SK-N-SH (cell line): ENCODE measurements around the gene PKNOX2. TPM values are rescaled to one million over a fixed set of nuclear protein-coding genes. Genes with fewer than 3 reads are reported as not detected.

Experiments
- CTCF ChIA-PET: fragments of 300-600, 350-600 bp; formaldehyde crosslinking; extraction: SDS; loops from one replicate; lab custom pipeline; 2021; lab: Yijun Ruan, JAX
- POLR2A ChIA-PET: fragments of 350-600 bp; sonication (Branson Sonifier 250); formaldehyde crosslinking; extraction: SDS; loops from one replicate; lab custom pipeline; 2020; ENCODE audit warnings: antibody characterized with exemption, inconsistent platforms; lab: Yijun Ruan, JAX
- DNase-seq: peaks from one replicate; pipeline ENCODE4 v3.0.0; 2012
- H2AFZ ChIP-seq: fragments of 200-600 bp; sonication (generic); 2 replicates; pipeline ENCODE4 v1.8.1; 2016; ENCODE audit warnings: antibody characterized with exemption, mild to moderate bottlenecking, low read depth
- H3F3A ChIP-seq: fragments of 200-600 bp; sonication (generic); replicated peaks from 2 replicates; pipeline ENCODE3; 2016; ENCODE audit warnings: antibody characterized with exemption, mild to moderate bottlenecking; ENCODE audit not compliant: insufficient read depth
- H3K27ac ChIP-seq, 2 experiments: fragments of 200-500 bp in 1 of 2; fragments of 200-600 bp in 1 of 2; sonication (Bioruptor generic) in 1 of 2; sonication (generic), shearing (Covaris generic) in 1 of 2; 2 replicates each; pipeline versions ENCODE4 v1.5.1 to v1.6.1; 2014 to 2016; ENCODE audit warnings: low read depth in 2 of 2, inconsistent platforms in 1 of 2, low read length in 1 of 2, mild to moderate bottlenecking in 1 of 2, mixed read lengths in 1 of 2
- H3K27me3 ChIP-seq: fragments of 200-600 bp; sonication (generic), shearing (Covaris generic); 2 replicates; pipeline ENCODE4 v1.6.1; 2016; ENCODE audit warnings: mixed run types; ENCODE audit not compliant: insufficient read depth
- H3K36me3 ChIP-seq, 2 experiments: fragments of 200-500 bp in 1 of 2; fragments of 200-600 bp in 1 of 2; sonication (Bioruptor generic) in 1 of 2; sonication (generic) in 1 of 2; replicated peaks in 1 of 2; 2 replicates each; pipeline versions ENCODE3 to v1.5.1; 2014 to 2016; ENCODE audit warnings: low read length in 1 of 2, mild to moderate bottlenecking in 1 of 2; ENCODE audit not compliant: insufficient read depth in 2 of 2, control insufficient read depth in 1 of 2
- H3K4me1 ChIP-seq, 2 experiments: fragments of 200-500 bp in 1 of 2; fragments of 200-600 bp in 1 of 2; sonication (Bioruptor generic) in 1 of 2; sonication (generic), shearing (Covaris generic) in 1 of 2; 2 replicates each; pipeline versions ENCODE4 v1.5.1 to v1.6.1; 2014 to 2016; ENCODE audit warnings: low read depth in 1 of 2, low read length in 1 of 2, mixed run types in 1 of 2; ENCODE audit not compliant: insufficient read depth in 2 of 2, control insufficient read depth in 1 of 2
- H3K4me2 ChIP-seq: fragments of 200-600 bp; sonication (generic), shearing (Covaris generic); 2 replicates; pipeline ENCODE4 v1.6.1; 2017; ENCODE audit warnings: mixed run types
- H3K4me3 ChIP-seq, 2 experiments: fragments of 200-500 bp in 1 of 2; fragments of 200-600 bp in 1 of 2; sonication (Bioruptor generic) in 1 of 2; sonication (generic), shearing (Covaris generic) in 1 of 2; 2 replicates each; pipeline versions ENCODE4 v1.5.1 to v1.8.1; 2014 to 2016; ENCODE audit warnings: low read depth in 2 of 2, inconsistent platforms in 1 of 2, low read length in 1 of 2, mild to moderate bottlenecking in 1 of 2, mixed read lengths in 1 of 2, moderate library complexity in 1 of 2
- H3K79me2 ChIP-seq: fragments of 200-600 bp; sonication (generic); 2 replicates; pipeline ENCODE4 v1.8.1; 2017; ENCODE audit warnings: mild to moderate bottlenecking; ENCODE audit not compliant: insufficient read depth
- H3K9ac ChIP-seq: fragments of 200-600 bp; sonication (generic); 2 replicates; pipeline ENCODE4 v1.6.1; 2017; ENCODE audit warnings: mixed run types
- H3K9me2 ChIP-seq: fragments of 200-600 bp; sonication (generic); 2 replicates; pipeline ENCODE4 v1.6.1; 2017; ENCODE audit warnings: mixed run types
- H3K9me3 ChIP-seq: fragments of 200-600 bp; sonication (generic); 2 replicates; pipeline ENCODE4 v1.6.1; 2017; ENCODE audit warnings: mixed run types, mild to moderate bottlenecking, moderate library complexity
- H4K20me1 ChIP-seq: fragments of 200-600 bp; sonication (generic); 2 replicates; pipeline ENCODE4 v1.6.1; 2017; ENCODE audit warnings: mild to moderate bottlenecking, mixed run types; ENCODE audit not compliant: insufficient read depth
- ELF1 ChIP-seq: IDR thresholded peaks from 2 replicates; pipeline ENCODE4 v1.4.0; 2012
- EP300 ChIP-seq, 2 experiments: IDR thresholded peaks; 2 replicates each; pipeline versions ENCODE4 v1.4.0 to v1.6.1; 2012; ENCODE audit warnings: borderline replicate concordance in 1 of 2, low read depth in 1 of 2, low read length in 1 of 2
- EZH2phosphoT487 ChIP-seq: fragments of 200-600 bp; sonication (generic); IDR thresholded peaks from 2 replicates; pipeline ENCODE4 v1.6.1; 2017; ENCODE audit warnings: low read depth, mixed run types, mild to moderate bottlenecking, antibody characterized with exemption, moderate library complexity, borderline replicate concordance
- FOSL2 ChIP-seq: IDR thresholded peaks from 2 replicates; pipeline ENCODE4 v1.4.0; 2012; ENCODE audit warnings: low read depth, mild to moderate bottlenecking, moderate library complexity, borderline replicate concordance
- FOXJ3 ChIP-seq: sonication (generic); formaldehyde crosslinking; IDR thresholded peaks from 2 replicates; pipeline ENCODE4 v1.5.1; 2020; ENCODE audit warnings: mild to moderate bottlenecking, missing genetic modification reagents
- FOXM1 ChIP-seq: IDR thresholded peaks from 2 replicates; pipeline ENCODE4 v1.4.0; 2012; ENCODE audit warnings: low read depth, mild to moderate bottlenecking
- GATA2 ChIP-seq: sonication (generic); formaldehyde crosslinking; IDR thresholded peaks from 2 replicates; pipeline ENCODE4 v1.5.0; 2020; ENCODE audit warnings: mild to moderate bottlenecking, missing genetic modification reagents
- NFIC ChIP-seq: IDR thresholded peaks from 2 replicates; pipeline ENCODE4 v1.4.0; 2012; ENCODE audit warnings: borderline replicate concordance
- NRF1 ChIP-seq: IDR thresholded peaks from 2 replicates; pipeline ENCODE4 v1.6.1; 2012; ENCODE audit warnings: low read depth, mild to moderate bottlenecking, low read length
- TEAD4 ChIP-seq: IDR thresholded peaks from 2 replicates; pipeline ENCODE4 v1.4.0; 2012; ENCODE audit warnings: mild to moderate bottlenecking, borderline replicate concordance; ENCODE audit not compliant: insufficient read depth
- USF2 ChIP-seq: fragments of 150-350 bp; IDR thresholded peaks from 2 replicates; pipeline ENCODE4 v1.6.1; 2017; ENCODE audit warnings: antibody characterized with exemption, low read length, low read depth, borderline replicate concordance
- YY1 ChIP-seq: IDR thresholded peaks from 2 replicates; pipeline ENCODE4 v1.4.0; 2012; ENCODE audit warnings: low read depth, mild to moderate bottlenecking
- WGBS: methylation state at CpG from one replicate; pipeline ENCODE4 v1.1.6; 2017; ENCODE audit warnings: low lambda C conversion rate; 5-methylcytosine and 5-hydroxymethylcytosine counted together
- polyA plus RNA-seq, 3 experiments: library from polyadenylated mRNA; depleted of rRNA; stranded (reverse); fragments of >200 nt; gene quantifications; 2 replicates each; pipeline ENCODE4 v1.2.3, GENCODE V29; 2012
- TF ChIP-seq, protein P1 (sequence below): IDR thresholded peaks from 2 replicates; pipeline ENCODE4; 2012
- TF ChIP-seq, protein P2 (sequence below): fragments of 200-600 bp; sonication (generic); IDR thresholded peaks from 2 replicates; pipeline ENCODE4 v1.6.1; 2017; ENCODE audit warnings: antibody characterized with exemption, mild to moderate bottlenecking, moderate library complexity
- TF ChIP-seq, protein P3 (sequence below): IDR thresholded peaks from 2 replicates; pipeline ENCODE4 v1.6.1; 2012; ENCODE audit warnings: mild to moderate bottlenecking, low read depth, low read length, moderate library complexity

Gene PKNOX2
- polyA plus RNA-seq, 1 of the 3 experiments (the other 2 are of a cell fraction) = 0.02 TPM

- CTCF ChIA-PET = interaction anchor here (0.7 to 2.0 kb wide), 4 partner anchors 15 to 270 kb away, joined by 3 to 7 read pairs (median 4); no protein-coding TSS in a partner anchor
- Histone ChIP-seq H3K27ac (no peak overlapping the region), H3K9me2 (no peaks in the 10 kb centered on the region), H3K4me1 (peaks cover 0 to 3% of the 10 kb centered on the region in 2 experiments; a peak in 1 of 4 replicates), H3K36me3 (no peaks in the 10 kb centered on the region), H3K27me3 (peaks cover 12% of the 10 kb centered on the region; the same call in 1 of the 2 replicates), H3K9ac (no peak overlapping the region), H4K20me1 (no peaks in the 10 kb centered on the region), H2AFZ (no peak overlapping the region), H3F3A (no peaks in the 10 kb centered on the region), H3K4me2 (no peak overlapping the region), H3K79me2 (no peaks in the 10 kb centered on the region), H3K9me3 (no peaks in the 10 kb centered on the region), H3K4me3 (no peak overlapping the region)
- WGBS = 55% methylated on average over 7 of the region's 7 CpGs
- DNase-seq = no peak
- TF ChIP-seq, protein P1, sequence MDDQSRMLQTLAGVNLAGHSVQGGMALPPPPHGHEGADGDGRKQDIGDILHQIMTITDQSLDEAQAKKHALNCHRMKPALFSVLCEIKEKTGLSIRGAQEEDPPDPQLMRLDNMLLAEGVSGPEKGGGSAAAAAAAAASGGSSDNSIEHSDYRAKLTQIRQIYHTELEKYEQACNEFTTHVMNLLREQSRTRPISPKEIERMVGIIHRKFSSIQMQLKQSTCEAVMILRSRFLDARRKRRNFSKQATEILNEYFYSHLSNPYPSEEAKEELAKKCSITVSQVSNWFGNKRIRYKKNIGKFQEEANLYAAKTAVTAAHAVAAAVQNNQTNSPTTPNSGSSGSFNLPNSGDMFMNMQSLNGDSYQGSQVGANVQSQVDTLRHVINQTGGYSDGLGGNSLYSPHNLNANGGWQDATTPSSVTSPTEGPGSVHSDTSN = no peak
- TF ChIP-seq, protein P2, sequence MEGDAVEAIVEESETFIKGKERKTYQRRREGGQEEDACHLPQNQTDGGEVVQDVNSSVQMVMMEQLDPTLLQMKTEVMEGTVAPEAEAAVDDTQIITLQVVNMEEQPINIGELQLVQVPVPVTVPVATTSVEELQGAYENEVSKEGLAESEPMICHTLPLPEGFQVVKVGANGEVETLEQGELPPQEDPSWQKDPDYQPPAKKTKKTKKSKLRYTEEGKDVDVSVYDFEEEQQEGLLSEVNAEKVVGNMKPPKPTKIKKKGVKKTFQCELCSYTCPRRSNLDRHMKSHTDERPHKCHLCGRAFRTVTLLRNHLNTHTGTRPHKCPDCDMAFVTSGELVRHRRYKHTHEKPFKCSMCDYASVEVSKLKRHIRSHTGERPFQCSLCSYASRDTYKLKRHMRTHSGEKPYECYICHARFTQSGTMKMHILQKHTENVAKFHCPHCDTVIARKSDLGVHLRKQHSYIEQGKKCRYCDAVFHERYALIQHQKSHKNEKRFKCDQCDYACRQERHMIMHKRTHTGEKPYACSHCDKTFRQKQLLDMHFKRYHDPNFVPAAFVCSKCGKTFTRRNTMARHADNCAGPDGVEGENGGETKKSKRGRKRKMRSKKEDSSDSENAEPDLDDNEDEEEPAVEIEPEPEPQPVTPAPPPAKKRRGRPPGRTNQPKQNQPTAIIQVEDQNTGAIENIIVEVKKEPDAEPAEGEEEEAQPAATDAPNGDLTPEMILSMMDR = no peak
- no peak for TF ChIP-seq FOXJ3 (CRISPR knock-in tag)
- TF ChIP-seq, protein P3, sequence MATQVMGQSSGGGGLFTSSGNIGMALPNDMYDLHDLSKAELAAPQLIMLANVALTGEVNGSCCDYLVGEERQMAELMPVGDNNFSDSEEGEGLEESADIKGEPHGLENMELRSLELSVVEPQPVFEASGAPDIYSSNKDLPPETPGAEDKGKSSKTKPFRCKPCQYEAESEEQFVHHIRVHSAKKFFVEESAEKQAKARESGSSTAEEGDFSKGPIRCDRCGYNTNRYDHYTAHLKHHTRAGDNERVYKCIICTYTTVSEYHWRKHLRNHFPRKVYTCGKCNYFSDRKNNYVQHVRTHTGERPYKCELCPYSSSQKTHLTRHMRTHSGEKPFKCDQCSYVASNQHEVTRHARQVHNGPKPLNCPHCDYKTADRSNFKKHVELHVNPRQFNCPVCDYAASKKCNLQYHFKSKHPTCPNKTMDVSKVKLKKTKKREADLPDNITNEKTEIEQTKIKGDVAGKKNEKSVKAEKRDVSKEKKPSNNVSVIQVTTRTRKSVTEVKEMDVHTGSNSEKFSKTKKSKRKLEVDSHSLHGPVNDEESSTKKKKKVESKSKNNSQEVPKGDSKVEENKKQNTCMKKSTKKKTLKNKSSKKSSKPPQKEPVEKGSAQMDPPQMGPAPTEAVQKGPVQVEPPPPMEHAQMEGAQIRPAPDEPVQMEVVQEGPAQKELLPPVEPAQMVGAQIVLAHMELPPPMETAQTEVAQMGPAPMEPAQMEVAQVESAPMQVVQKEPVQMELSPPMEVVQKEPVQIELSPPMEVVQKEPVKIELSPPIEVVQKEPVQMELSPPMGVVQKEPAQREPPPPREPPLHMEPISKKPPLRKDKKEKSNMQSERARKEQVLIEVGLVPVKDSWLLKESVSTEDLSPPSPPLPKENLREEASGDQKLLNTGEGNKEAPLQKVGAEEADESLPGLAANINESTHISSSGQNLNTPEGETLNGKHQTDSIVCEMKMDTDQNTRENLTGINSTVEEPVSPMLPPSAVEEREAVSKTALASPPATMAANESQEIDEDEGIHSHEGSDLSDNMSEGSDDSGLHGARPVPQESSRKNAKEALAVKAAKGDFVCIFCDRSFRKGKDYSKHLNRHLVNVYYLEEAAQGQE = no peak
- TF ChIP-seq YY1 = no peak
- TF ChIP-seq ELF1 = no peak
- no peak for TF ChIP-seq NFIC
- TF ChIP-seq TEAD4 = no peak
- no peak for TF ChIP-seq FOSL2
- no peak for TF ChIP-seq GATA2 (CRISPR knock-in tag)
- no peak for TF ChIP-seq EZH2phosphoT487
- TF ChIP-seq EP300 (IDR thresholded peaks at IDR 0.05; ENCODE audit: borderline replicate concordance in 1 of 2, low read depth in 1 of 2, low read length in 1 of 2) = no peak
- TF ChIP-seq FOXM1 = no peak
- TF ChIP-seq USF2 = no peak
- TF ChIP-seq NRF1 = no peak
- POLR2A ChIA-PET = no interaction called here
These were observed 247.6 kb downstream of the PKNOX2 start for GRCh38 chr11:125412177-125412496.
